ENCODE results near the gene NHEJ1.

The NHEJ1 gene

GRCh38 chr2:219159771-219160185, 837 bp downstream of the NHEJ1 start:
- Histone ChIP-seq H3K27me3 (ENCODE audit: control insufficient read depth in 1 of 2, insufficient read depth in 2 of 2, low read length in 2 of 2) (no peaks in the 10 kb centered on the region), H3K9ac (ENCODE audit: low read length in 2 of 2) (peak overlapping the region; percentile 17 to 58), H3K4me3 (ENCODE audit: low read length in 2 of 2) (peak overlapping the region; percentile 42 to 87), H3K4me1 (ENCODE audit: control insufficient read depth, insufficient read depth, low read length) (peaks cover 14% of the 10 kb centered on the region), H3K36me3 (ENCODE audit: control insufficient read depth in 2 of 2, insufficient read depth in 2 of 2, low read length in 2 of 2) (peaks cover 3 to 15% of the 10 kb centered on the region in 2 donors), H3K27ac (ENCODE audit: low read length) (peak overlapping the region; percentile 62), H3K9me3 (ENCODE audit: control insufficient read depth in 2 of 2, low read length in 2 of 2) (no peaks in the 10 kb centered on the region)

GRCh38 chr2:219158586-219158985, 2.0 kb downstream of the NHEJ1 start:
- no peak overlapping the region for H3K27ac ChIP-seq (ENCODE audit: low read length)
- H3K9ac ChIP-seq (ENCODE audit: low read length in 2 of 2), result no peak overlapping the region
- no peaks in the 10 kb centered on the region for H3K9me3 ChIP-seq (ENCODE audit: control insufficient read depth in 2 of 2, low read length in 2 of 2)
- H3K4me1 ChIP-seq (ENCODE audit: control insufficient read depth, insufficient read depth, low read length), result peaks cover 14% of the 10 kb centered on the region
- no peaks in the 10 kb centered on the region for H3K27me3 ChIP-seq (ENCODE audit: control insufficient read depth in 1 of 2, insufficient read depth in 2 of 2, low read length in 2 of 2)
- no peak overlapping the region for H3K4me3 ChIP-seq (ENCODE audit: low read length in 2 of 2)
- peaks cover 3 to 15% of the 10 kb centered on the region in 2 donors for H3K36me3 ChIP-seq (ENCODE audit: control insufficient read depth in 2 of 2, insufficient read depth in 2 of 2, low read length in 2 of 2)

- Histone ChIP-seq H3K9me3 (ENCODE audit: control insufficient read depth in 2 of 2, low read length in 2 of 2) (no peaks in the 10 kb centered on the region), H3K4me3 (ENCODE audit: low read length in 2 of 2) (no peak overlapping the region), H3K27me3 (ENCODE audit: control insufficient read depth in 1 of 2, insufficient read depth in 2 of 2, low read length in 2 of 2) (no peaks in the 10 kb centered on the region), H3K36me3 (ENCODE audit: control insufficient read depth in 2 of 2, insufficient read depth in 2 of 2, low read length in 2 of 2) (peaks cover 3 to 15% of the 10 kb centered on the region in 2 donors), H3K9ac (ENCODE audit: low read length in 2 of 2) (no peak overlapping the region), H3K27ac (ENCODE audit: low read length) (no peak overlapping the region), H3K4me1 (ENCODE audit: control insufficient read depth, insufficient read depth, low read length) (peaks cover 14% of the 10 kb centered on the region)
These were observed 2.6 kb downstream of the NHEJ1 start for GRCh38 chr2:219158025-219158424.

- H3K27me3 ChIP-seq (ENCODE audit: control insufficient read depth in 1 of 2, insufficient read depth in 2 of 2, low read length in 2 of 2), result no peaks in the 10 kb centered on the region
- H3K36me3 ChIP-seq (ENCODE audit: control insufficient read depth in 2 of 2, insufficient read depth in 2 of 2, low read length in 2 of 2), result peaks cover 3 to 15% of the 10 kb centered on the region in 2 donors
- H3K4me3 ChIP-seq (ENCODE audit: low read length in 2 of 2), result no peak overlapping the region
- no peak overlapping the region for H3K27ac ChIP-seq (ENCODE audit: low read length)
- H3K9me3 ChIP-seq (ENCODE audit: control insufficient read depth in 2 of 2, low read length in 2 of 2), result no peaks in the 10 kb centered on the region
- H3K4me1 ChIP-seq (ENCODE audit: control insufficient read depth, insufficient read depth, low read length), result peaks cover 14% of the 10 kb centered on the region
- no peak overlapping the region for H3K9ac ChIP-seq (ENCODE audit: low read length in 2 of 2)
These were observed 3.2 kb downstream of the NHEJ1 start for GRCh38 chr2:219157396-219157795.

GRCh38 chr2:219155054-219155644, 5.5 kb downstream of the NHEJ1 start:
- Histone ChIP-seq H3K9ac (ENCODE audit: low read length in 2 of 2) (no peak overlapping the region), H3K4me1 (ENCODE audit: control insufficient read depth, insufficient read depth, low read length) (peaks cover 7% of the 10 kb centered on the region), H3K27ac (ENCODE audit: low read length) (no peak overlapping the region), H3K9me3 (ENCODE audit: control insufficient read depth in 2 of 2, low read length in 2 of 2) (no peaks in the 10 kb centered on the region), H3K27me3 (ENCODE audit: control insufficient read depth in 1 of 2, insufficient read depth in 2 of 2, low read length in 2 of 2) (no peaks in the 10 kb centered on the region), H3K36me3 (ENCODE audit: control insufficient read depth in 2 of 2, insufficient read depth in 2 of 2, low read length in 2 of 2) (peaks cover 3 to 15% of the 10 kb centered on the region in 2 donors), H3K4me3 (ENCODE audit: low read length in 2 of 2) (no peak overlapping the region)

- Histone ChIP-seq H3K27ac (ENCODE audit: low read length) (no peak overlapping the region), H3K36me3 (ENCODE audit: control insufficient read depth in 2 of 2, insufficient read depth in 2 of 2, low read length in 2 of 2) (peaks cover 8 to 19% of the 10 kb centered on the region in 2 donors), H3K4me3 (ENCODE audit: low read length in 2 of 2) (no peak overlapping the region), H3K27me3 (ENCODE audit: control insufficient read depth in 1 of 2, insufficient read depth in 2 of 2, low read length in 2 of 2) (no peaks in the 10 kb centered on the region), H3K9me3 (ENCODE audit: control insufficient read depth in 2 of 2, low read length in 2 of 2) (no peaks in the 10 kb centered on the region), H3K4me1 (ENCODE audit: control insufficient read depth, insufficient read depth, low read length) (no peaks in the 10 kb centered on the region), H3K9ac (ENCODE audit: low read length in 2 of 2) (no peak overlapping the region)
These were observed 10.9 kb downstream of the NHEJ1 start for GRCh38 chr2:219149667-219150066.

GRCh38 chr2:219142329-219142728, 18.3 kb downstream of the NHEJ1 start:
- H3K36me3 ChIP-seq (ENCODE audit: control insufficient read depth in 2 of 2, insufficient read depth in 2 of 2, low read length in 2 of 2), result peaks cover 20 to 26% of the 10 kb centered on the region in 2 donors
- H3K4me1 ChIP-seq (ENCODE audit: control insufficient read depth, insufficient read depth, low read length), result no peaks in the 10 kb centered on the region
- H3K9ac ChIP-seq (ENCODE audit: low read length in 2 of 2), result no peak overlapping the region
- no peak overlapping the region for H3K27ac ChIP-seq (ENCODE audit: low read length)
- no peaks in the 10 kb centered on the region for H3K27me3 ChIP-seq (ENCODE audit: control insufficient read depth in 1 of 2, insufficient read depth in 2 of 2, low read length in 2 of 2)
- no peak overlapping the region for H3K4me3 ChIP-seq (ENCODE audit: low read length in 2 of 2)
- H3K9me3 ChIP-seq (ENCODE audit: control insufficient read depth in 2 of 2, low read length in 2 of 2), result no peaks in the 10 kb centered on the region

GRCh38 chr2:219140722-219141121, 19.9 kb downstream of the NHEJ1 start:
- no peaks in the 10 kb centered on the region for H3K9me3 ChIP-seq (ENCODE audit: control insufficient read depth in 2 of 2, low read length in 2 of 2)
- peaks cover 12 to 14% of the 10 kb centered on the region in 2 donors for H3K36me3 ChIP-seq (ENCODE audit: control insufficient read depth in 2 of 2, insufficient read depth in 2 of 2, low read length in 2 of 2)
- no peak overlapping the region for H3K4me3 ChIP-seq (ENCODE audit: low read length in 2 of 2)
- no peak overlapping the region for H3K27ac ChIP-seq (ENCODE audit: low read length)
- H3K27me3 ChIP-seq (ENCODE audit: control insufficient read depth in 1 of 2, insufficient read depth in 2 of 2, low read length in 2 of 2), result no peaks in the 10 kb centered on the region
- H3K4me1 ChIP-seq (ENCODE audit: control insufficient read depth, insufficient read depth, low read length), result no peaks in the 10 kb centered on the region
- no peak overlapping the region for H3K9ac ChIP-seq (ENCODE audit: low read length in 2 of 2)

GRCh38 chr2:219133976-219134375, 26.6 kb downstream of the NHEJ1 start:
- no peaks in the 10 kb centered on the region for H3K27me3 ChIP-seq (ENCODE audit: control insufficient read depth in 1 of 2, insufficient read depth in 2 of 2, low read length in 2 of 2)
- H3K4me1 ChIP-seq (ENCODE audit: control insufficient read depth, insufficient read depth, low read length), result no peaks in the 10 kb centered on the region
- no peak overlapping the region for H3K27ac ChIP-seq (ENCODE audit: low read length)
- H3K9me3 ChIP-seq (ENCODE audit: control insufficient read depth in 2 of 2, low read length in 2 of 2), result no peaks in the 10 kb centered on the region
- no peak overlapping the region for H3K9ac ChIP-seq (ENCODE audit: low read length in 2 of 2)
- H3K36me3 ChIP-seq (ENCODE audit: control insufficient read depth in 2 of 2, insufficient read depth in 2 of 2, low read length in 2 of 2), result no peaks in the 10 kb centered on the region
- no peak overlapping the region for H3K4me3 ChIP-seq (ENCODE audit: low read length in 2 of 2)

- no peak overlapping the region for H3K4me3 ChIP-seq (ENCODE audit: low read length in 2 of 2)
- no peaks in the 10 kb centered on the region for H3K9me3 ChIP-seq (ENCODE audit: control insufficient read depth in 2 of 2, low read length in 2 of 2)
- H3K27me3 ChIP-seq (ENCODE audit: control insufficient read depth in 1 of 2, insufficient read depth in 2 of 2, low read length in 2 of 2), result no peaks in the 10 kb centered on the region
- no peaks in the 10 kb centered on the region for H3K4me1 ChIP-seq (ENCODE audit: control insufficient read depth, insufficient read depth, low read length)
- no peak overlapping the region for H3K27ac ChIP-seq (ENCODE audit: low read length)
- H3K36me3 ChIP-seq (ENCODE audit: control insufficient read depth in 2 of 2, insufficient read depth in 2 of 2, low read length in 2 of 2), result no peaks in the 10 kb centered on the region
- H3K9ac ChIP-seq (ENCODE audit: low read length in 2 of 2), result no peak overlapping the region
These were observed 28.9 kb downstream of the NHEJ1 start for GRCh38 chr2:219131744-219132143.

- Histone ChIP-seq H3K27ac (ENCODE audit: low read length) (no peak overlapping the region), H3K9me3 (ENCODE audit: control insufficient read depth in 2 of 2, low read length in 2 of 2) (no peaks in the 10 kb centered on the region), H3K27me3 (ENCODE audit: control insufficient read depth in 1 of 2, insufficient read depth in 2 of 2, low read length in 2 of 2) (no peaks in the 10 kb centered on the region), H3K36me3 (ENCODE audit: control insufficient read depth in 2 of 2, insufficient read depth in 2 of 2, low read length in 2 of 2) (no peaks in the 10 kb centered on the region), H3K9ac (ENCODE audit: low read length in 2 of 2) (no peak overlapping the region), H3K4me1 (ENCODE audit: control insufficient read depth, insufficient read depth, low read length) (no peaks in the 10 kb centered on the region), H3K4me3 (ENCODE audit: low read length in 2 of 2) (no peak overlapping the region)
These were observed 29.3 kb downstream of the NHEJ1 start for GRCh38 chr2:219131327-219131726.

Data from stomach smooth muscle (tissue), 2 donors.